ENCODE measurements around the gene SPESP1.

SPESP1 gene

DNA sequence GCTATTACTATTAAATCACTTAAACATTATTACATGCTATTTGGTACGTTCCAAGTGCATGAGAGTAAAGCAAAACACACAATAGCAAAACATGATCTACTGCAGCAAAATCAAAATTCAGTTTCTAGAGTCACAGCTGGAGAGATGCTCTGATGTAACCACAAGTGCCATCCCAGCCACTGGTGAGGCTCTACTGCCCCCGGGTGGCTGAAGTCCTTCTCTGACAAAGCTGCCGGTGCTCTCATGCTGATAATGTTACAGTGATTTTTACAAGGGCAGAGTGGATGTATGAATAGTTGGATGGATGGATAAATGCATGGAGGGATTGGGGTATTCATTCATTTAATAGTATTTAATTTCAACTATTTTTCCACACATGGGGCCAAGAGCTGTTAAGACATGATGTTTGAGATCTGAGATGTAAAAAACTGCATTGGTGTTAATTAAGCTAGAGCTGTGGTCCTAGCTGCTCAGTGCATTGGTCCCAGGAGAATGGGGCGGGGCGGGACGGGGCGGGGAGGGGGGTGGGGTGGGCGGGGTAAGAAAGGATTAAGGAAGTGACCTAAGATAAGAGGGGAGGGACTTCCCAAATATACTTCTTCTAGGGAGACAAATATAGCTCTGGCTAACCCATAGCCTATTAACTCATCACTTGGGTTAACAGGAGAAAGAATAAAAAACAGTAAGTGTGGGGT, 5.3 kb upstream of the SPESP1 start:
- TF ChIP-seq, protein P1, sequence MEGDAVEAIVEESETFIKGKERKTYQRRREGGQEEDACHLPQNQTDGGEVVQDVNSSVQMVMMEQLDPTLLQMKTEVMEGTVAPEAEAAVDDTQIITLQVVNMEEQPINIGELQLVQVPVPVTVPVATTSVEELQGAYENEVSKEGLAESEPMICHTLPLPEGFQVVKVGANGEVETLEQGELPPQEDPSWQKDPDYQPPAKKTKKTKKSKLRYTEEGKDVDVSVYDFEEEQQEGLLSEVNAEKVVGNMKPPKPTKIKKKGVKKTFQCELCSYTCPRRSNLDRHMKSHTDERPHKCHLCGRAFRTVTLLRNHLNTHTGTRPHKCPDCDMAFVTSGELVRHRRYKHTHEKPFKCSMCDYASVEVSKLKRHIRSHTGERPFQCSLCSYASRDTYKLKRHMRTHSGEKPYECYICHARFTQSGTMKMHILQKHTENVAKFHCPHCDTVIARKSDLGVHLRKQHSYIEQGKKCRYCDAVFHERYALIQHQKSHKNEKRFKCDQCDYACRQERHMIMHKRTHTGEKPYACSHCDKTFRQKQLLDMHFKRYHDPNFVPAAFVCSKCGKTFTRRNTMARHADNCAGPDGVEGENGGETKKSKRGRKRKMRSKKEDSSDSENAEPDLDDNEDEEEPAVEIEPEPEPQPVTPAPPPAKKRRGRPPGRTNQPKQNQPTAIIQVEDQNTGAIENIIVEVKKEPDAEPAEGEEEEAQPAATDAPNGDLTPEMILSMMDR (IDR thresholded peaks at IDR 0.05; ENCODE audit: low read depth, low read length), result peak; percentile 75
- H3K4me3 ChIP-seq (ENCODE audit: low read depth, low read length), result no peak overlapping the region

DNA sequence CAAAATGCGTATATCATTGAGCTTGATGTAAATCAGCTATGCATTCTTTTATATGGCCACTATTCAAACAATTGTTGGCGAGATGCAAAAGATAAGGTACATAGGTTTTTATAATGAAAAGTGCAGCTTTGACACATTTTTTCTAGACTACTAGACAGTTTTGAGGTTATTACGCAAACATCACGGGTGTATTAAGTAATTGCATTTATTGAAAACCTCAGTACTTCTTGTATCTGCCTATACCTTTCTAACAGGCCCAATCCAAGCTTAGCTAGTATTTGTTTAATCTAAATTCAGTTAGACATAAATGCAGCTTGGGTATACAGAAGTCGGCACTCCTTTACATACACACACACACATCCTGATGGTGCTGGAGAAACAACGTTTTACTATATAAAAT, 2.7 kb downstream of the SPESP1 start:
- TF ChIP-seq, protein P1 (IDR thresholded peaks at IDR 0.05; ENCODE audit: low read depth, low read length), result no peak
- no peak overlapping the region for H3K4me3 ChIP-seq (ENCODE audit: low read depth, low read length)

DNA sequence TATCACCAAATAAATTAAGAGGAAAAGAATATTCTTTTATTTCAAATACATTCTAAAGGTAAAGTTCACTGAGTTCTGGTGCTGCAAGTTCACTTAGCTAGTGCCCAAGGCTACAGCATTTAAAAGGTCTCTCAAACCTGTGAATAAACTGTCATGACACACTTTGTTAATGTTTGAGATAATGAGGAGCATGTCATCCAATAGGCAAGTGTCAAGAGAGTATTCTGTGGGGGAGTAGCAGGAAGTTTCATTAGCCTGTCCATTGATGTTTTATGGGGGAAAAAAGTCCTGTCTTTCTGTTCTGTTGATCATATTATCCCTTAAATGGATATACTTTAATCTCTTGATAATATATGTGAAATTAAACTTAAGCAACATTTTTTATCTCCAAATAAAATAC, 4.0 kb downstream of the SPESP1 start:
- no peak overlapping the region for H3K4me3 ChIP-seq (ENCODE audit: low read depth, low read length)
- TF ChIP-seq, protein P1 (IDR thresholded peaks at IDR 0.05; ENCODE audit: low read depth, low read length), result no peak

DNA sequence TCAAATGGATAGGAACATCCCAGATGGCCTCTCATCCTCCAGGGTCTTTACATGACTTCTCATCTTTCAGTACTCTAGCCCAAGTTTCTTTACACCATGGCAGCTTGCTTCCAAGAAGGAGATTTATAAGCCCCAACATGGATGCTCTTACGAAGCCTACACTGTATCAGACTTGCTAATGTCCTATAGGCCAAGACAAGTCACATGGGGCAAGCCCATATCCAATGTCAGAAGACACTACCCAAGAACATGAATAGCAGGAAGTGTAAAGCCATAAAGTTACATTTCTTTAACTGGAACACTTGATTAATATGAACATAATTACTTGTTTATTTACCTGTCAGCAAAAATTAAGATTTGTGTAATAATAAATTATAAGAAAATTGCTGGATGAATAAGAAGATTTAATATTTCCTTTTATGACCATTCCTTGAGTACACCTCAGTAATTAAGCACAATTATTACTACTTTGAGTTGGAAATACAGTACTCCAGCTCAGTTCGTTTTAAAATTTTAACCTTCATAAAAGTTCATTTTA, 5.1 kb downstream of the SPESP1 start:
- TF ChIP-seq, protein P1 (IDR thresholded peaks at IDR 0.05; ENCODE audit: low read depth, low read length), result no peak
- no peak overlapping the region for H3K4me3 ChIP-seq (ENCODE audit: low read depth, low read length)

DNA sequence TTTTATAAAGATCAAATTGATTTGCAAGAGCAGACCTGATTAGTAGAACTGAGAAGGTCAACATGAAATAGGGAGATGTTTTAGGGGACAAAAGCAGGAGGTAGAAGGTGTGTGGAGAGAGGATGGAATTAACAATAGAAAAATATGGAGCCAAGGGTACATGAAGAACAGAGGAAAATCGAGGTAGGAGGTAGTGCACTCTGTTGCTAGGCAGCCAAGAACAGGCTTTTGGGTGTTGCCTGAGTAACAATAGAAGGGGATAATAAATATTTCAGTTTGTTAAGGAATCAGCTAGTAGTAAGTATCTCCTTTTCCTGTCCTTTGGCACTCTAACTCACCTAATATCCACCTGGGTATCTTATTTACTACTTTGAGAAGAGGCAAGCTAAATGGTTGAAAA, 9.2 kb downstream of the SPESP1 start:
- TF ChIP-seq, protein P1 (IDR thresholded peaks at IDR 0.05; ENCODE audit: low read depth, low read length), result no peak
- no peak overlapping the region for H3K4me3 ChIP-seq (ENCODE audit: low read depth, low read length)

DNA sequence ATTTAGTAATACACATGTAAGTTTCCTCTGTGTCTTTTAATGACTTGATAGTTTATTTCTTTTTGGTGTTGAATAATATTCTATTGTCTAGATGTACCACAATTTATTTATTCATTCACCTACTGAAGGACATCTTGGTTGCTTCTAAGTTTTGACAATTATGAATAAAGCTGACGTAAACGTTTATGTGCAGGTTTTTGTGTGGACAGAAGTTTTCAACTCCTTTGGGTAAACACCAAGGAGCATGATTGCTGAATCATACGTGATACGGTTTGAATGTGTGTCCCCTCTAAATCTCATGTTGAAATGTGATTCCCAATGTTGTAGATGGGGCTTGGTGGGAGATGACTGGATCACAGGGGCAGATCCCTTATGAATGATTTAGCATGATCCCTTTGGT, 21.5 kb downstream of the SPESP1 start:
- TF ChIP-seq, protein P1 (IDR thresholded peaks at IDR 0.05; ENCODE audit: low read depth, low read length), result no peak
- H3K4me3 ChIP-seq (ENCODE audit: low read depth, low read length), result no peak overlapping the region

DNA sequence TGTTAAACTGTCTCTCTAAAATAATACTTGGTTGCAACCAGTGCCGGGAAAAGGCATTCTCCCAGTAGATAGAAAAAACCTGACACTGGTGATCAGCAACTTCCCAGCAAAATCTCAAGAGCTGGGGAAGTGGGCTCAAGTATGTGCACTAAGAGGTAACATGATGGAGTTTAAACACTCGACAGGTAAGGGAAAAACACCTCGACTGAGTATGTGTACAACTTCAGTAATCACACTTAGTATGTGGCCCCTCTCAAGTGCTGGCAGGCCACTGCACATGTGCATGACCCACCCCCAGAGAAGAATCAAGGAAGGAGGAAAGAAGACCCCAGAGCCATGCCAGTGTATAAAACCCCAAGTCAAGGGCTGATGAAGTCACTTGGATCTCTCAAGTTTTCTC, 27.4 kb downstream of the SPESP1 start:
- TF ChIP-seq, protein P1 (IDR thresholded peaks at IDR 0.05; ENCODE audit: low read depth, low read length), result no peak
- H3K4me3 ChIP-seq (ENCODE audit: low read depth, low read length), result no peak overlapping the region

Data from WI38 (cell line).